Loucy (cell line): Measurements from ENCODE around the gene SLC25A42.

Source experiments
- H2AFZ ChIP-seq: fragments of 200-600 bp; sonication (generic); 2 replicates; pipeline ENCODE4 v1.6.0; 2016; ENCODE audit warnings: antibody characterized with exemption, mild to moderate bottlenecking, low read length, moderate library complexity
- H3F3A ChIP-seq: fragments of 200-600 bp; 2 replicates; pipeline ENCODE4 v1.6.0; 2016; ENCODE audit warnings: antibody characterized with exemption, low read depth, mild to moderate bottlenecking
- H3K27me3 ChIP-seq: fragments of 200-600 bp; sonication (generic); 2 replicates; pipeline ENCODE4 v1.6.1; 2014; ENCODE audit warnings: low read length, mild to moderate bottlenecking; ENCODE audit not compliant: insufficient read depth, poor library complexity, severe bottlenecking
- H3K36me3 ChIP-seq: fragments of 200-600 bp; sonication (generic); 2 replicates; pipeline ENCODE4 v1.6.1; 2016; ENCODE audit warnings: low read length; ENCODE audit not compliant: insufficient read depth
- H3K4me1 ChIP-seq: fragments of 200-600 bp; sonication (generic); 2 replicates; pipeline ENCODE4 v1.5.1; 2014; ENCODE audit warnings: low read length, mild to moderate bottlenecking; ENCODE audit not compliant: insufficient read depth, poor library complexity, severe bottlenecking
- H3K4me2 ChIP-seq: fragments of 200-600 bp; sonication (generic); 2 replicates; pipeline ENCODE4 v1.6.0; 2014; ENCODE audit warnings: antibody characterized with exemption, low read length, low read depth, mild to moderate bottlenecking; ENCODE audit not compliant: poor library complexity, severe bottlenecking
- H3K4me3 ChIP-seq: fragments of 200-600 bp; sonication (generic); 2 replicates; pipeline ENCODE4 v1.5.1; 2014; ENCODE audit warnings: low read length, mild to moderate bottlenecking, mixed read lengths; ENCODE audit not compliant: poor library complexity, severe bottlenecking
- H3K79me2 ChIP-seq: fragments of 200-600 bp; sonication (generic); 2 replicates; pipeline ENCODE4 v1.6.1; 2014; ENCODE audit warnings: low read length; ENCODE audit not compliant: insufficient read depth
- H3K9ac ChIP-seq: fragments of 200-600 bp; sonication (generic); 2 replicates; pipeline ENCODE4 v1.6.0; 2014; ENCODE audit warnings: mild to moderate bottlenecking, low read depth, low read length, moderate library complexity; ENCODE audit not compliant: poor library complexity, severe bottlenecking
- H3K9me2 ChIP-seq: fragments of 200-600 bp; sonication (generic); replicated peaks from 2 replicates; pipeline ENCODE4 v1.6.1; 2016; ENCODE audit warnings: low read depth, low read length, mixed read lengths
- H3K9me3 ChIP-seq: fragments of 200-600 bp; sonication (generic); 2 replicates; pipeline ENCODE4 v1.6.1; 2014; ENCODE audit warnings: mild to moderate bottlenecking, antibody characterized with exemption, low read length, low read depth; ENCODE audit not compliant: insufficient read depth
- H4K20me1 ChIP-seq: fragments of 200-600 bp; sonication (generic); 2 replicates; pipeline ENCODE4 v1.6.0; 2014; ENCODE audit warnings: antibody characterized with exemption, low read length, mild to moderate bottlenecking; ENCODE audit not compliant: insufficient read depth, poor library complexity, severe bottlenecking
- CTCF ChIP-seq: fragments of 200-600 bp; sonication (generic); conservative IDR thresholded peaks from 2 replicates; pipeline ENCODE4 v1.5.1; 2014; ENCODE audit warnings: mild to moderate bottlenecking, antibody characterized with exemption, low read length
- EZH2phosphoT487 ChIP-seq: fragments of 200-600 bp; IDR thresholded peaks from 2 replicates; pipeline ENCODE4 v1.6.1; 2018; ENCODE audit warnings: antibody characterized with exemption, mild to moderate bottlenecking, moderate library complexity, borderline replicate concordance

SLC25A42 gene

GRCh38 chr19:19126102-19126501 is 62.3 kb downstream of the SLC25A42 start:
- Histone ChIP-seq H3K9ac (no peak overlapping the region), H3K9me3 (no peaks in the 10 kb centered on the region), H4K20me1 (no peaks in the 10 kb centered on the region), H3F3A (no peaks in the 10 kb centered on the region), H3K4me3 (no peak overlapping the region), H3K9me2 (no peaks in the 10 kb centered on the region), H3K4me2 (no peak overlapping the region), H2AFZ (no peak overlapping the region), H3K27me3 (no peaks in the 10 kb centered on the region), H3K79me2 (no peaks in the 10 kb centered on the region), H3K36me3 (no peaks in the 10 kb centered on the region), H3K4me1 (no peaks in the 10 kb centered on the region)
- TF ChIP-seq CTCF (no peak), EZH2phosphoT487 (no peak)

GRCh38 chr19:19131989-19132388 is 68.2 kb downstream of the SLC25A42 start:
- Histone ChIP-seq H2AFZ (no peak overlapping the region), H3K27me3 (no peaks in the 10 kb centered on the region), H4K20me1 (no peaks in the 10 kb centered on the region), H3K4me3 (no peak overlapping the region), H3K9me2 (no peaks in the 10 kb centered on the region), H3K79me2 (0 out of 2 replicates have a peak, but pooled peaks cover under 1% of the 10 kb centered on the region), H3K4me2 (no peak overlapping the region), H3K4me1 (peaks cover 7% of the 10 kb centered on the region), H3K36me3 (no peaks in the 10 kb centered on the region), H3K9ac (no peak overlapping the region), H3K9me3 (no peaks in the 10 kb centered on the region), H3F3A (no peaks in the 10 kb centered on the region)
- TF ChIP-seq CTCF (no peak), EZH2phosphoT487 (no peak)

GRCh38 chr19:19132912-19133311 is 69.1 kb downstream of the SLC25A42 start:
- TF ChIP-seq EZH2phosphoT487 (no peak), CTCF (no peak)
- no peaks in the 10 kb centered on the region for H3K27me3 ChIP-seq
- H2AFZ ChIP-seq, result no peak overlapping the region
- H3K4me2 ChIP-seq, result no peak overlapping the region
- H4K20me1 ChIP-seq, result no peaks in the 10 kb centered on the region
- no peaks in the 10 kb centered on the region for H3K9me2 ChIP-seq
- H3K79me2 ChIP-seq, result peaks cover 9% of the 10 kb centered on the region
- H3F3A ChIP-seq, result no peaks in the 10 kb centered on the region
- no peak overlapping the region for H3K4me3 ChIP-seq
- H3K36me3 ChIP-seq, result no peaks in the 10 kb centered on the region
- H3K4me1 ChIP-seq, result peaks cover 17% of the 10 kb centered on the region
- no peak overlapping the region for H3K9ac ChIP-seq
- H3K9me3 ChIP-seq, result no peaks in the 10 kb centered on the region
